NCI-H1930 (cell line): ENCODE measurements around the gene PHOX2B.
"Not testable (repeated sequence)": the region's sequence is repeated elsewhere in the genome, so short reads cannot be mapped to it uniquely, and the experiment has no call there.

Source experiments
- DNase-seq, 2 experiments: peaks; one replicate each; lab custom pipeline; 2025; lab: John Stamatoyannopoulos, UW

The PHOX2B gene

DNA sequence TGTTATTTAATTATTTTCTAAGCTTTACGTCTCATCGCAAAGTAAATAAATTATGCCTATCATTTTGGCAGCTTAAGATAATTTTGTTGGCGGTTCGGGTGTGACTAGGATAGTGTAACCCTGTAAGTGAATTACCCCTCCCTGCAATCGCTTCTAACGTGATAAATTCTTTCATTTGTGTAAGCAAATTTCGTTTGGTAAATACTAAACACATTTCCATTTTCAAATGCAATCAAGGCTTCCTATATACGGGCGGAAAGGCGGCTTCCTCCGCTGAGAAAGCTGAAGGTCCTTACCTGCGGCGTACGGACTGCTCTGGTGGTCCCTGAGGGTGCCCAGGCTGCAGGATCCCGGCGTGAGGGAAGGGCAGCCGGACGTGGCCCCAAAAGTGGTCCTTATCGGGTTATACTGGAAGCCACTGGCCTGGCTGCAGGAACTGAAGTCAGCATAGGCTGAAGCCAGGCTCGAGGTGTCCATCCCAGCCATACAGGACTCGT lies 403 bp downstream of the PHOX2B start:
- DNase-seq: no peak

GRCh38 chr4:41747230-41748055 lies 1.1 kb downstream of the PHOX2B start:
- DNase-seq: no peak

- no peak for DNase-seq
These were observed 1.9 kb downstream of the PHOX2B start for GRCh38 chr4:41746440-41747229.

GRCh38 chr4:41746025-41746439 lies 2.5 kb downstream of the PHOX2B start:
- no peak for DNase-seq

DNA sequence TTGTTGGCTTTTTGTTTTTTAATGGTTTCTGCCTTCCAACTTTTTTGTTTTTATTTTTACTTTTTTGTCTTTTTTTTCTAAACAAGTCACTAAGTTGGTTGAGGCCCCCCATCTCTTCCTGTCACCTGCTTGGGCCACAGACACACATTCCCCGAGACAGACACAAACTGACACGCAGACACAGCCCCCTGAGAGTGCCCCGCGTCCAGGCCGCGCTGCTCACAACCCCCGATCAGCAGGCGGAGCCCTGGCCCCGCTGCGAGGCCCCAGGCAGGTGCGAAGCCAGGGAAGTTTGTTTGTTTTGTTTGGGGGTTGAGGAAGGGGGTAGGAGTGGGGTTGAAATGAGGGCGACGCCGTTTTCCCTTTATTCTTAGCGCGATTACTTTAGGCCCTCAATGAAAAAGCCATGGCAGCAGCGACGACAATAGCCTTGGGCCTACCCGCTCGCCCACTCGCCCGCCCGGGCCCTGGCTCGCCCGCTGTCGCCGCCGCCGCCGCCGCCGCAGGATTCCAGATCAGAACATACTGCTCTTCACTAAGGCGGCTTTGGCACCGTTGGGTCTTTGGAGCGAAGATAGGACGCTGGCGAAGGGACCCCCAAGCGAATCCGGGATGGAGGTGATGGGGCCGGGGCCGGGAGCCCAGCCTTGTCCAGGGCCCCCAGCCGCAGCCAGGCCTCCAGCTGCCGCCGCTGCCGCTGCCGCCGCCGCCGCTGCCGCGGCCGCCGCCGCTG lies 3.1 kb downstream of the PHOX2B start:
- DNase-seq: no peak

GRCh38 chr4:41744572-41745291 lies 3.8 kb downstream of the PHOX2B start:
- DNase-seq: no peak

GRCh38 chr4:41741354-41741753 lies 7.2 kb downstream of the PHOX2B start:
- no peak for DNase-seq

GRCh38 chr4:41737491-41737890 lies 11.0 kb downstream of the PHOX2B start:
- DNase-seq: not testable (repeated sequence)

- no peak for DNase-seq
These were observed 14.2 kb downstream of the PHOX2B start for GRCh38 chr4:41734371-41734770.

- DNase-seq: no peak
These were observed 16.9 kb downstream of the PHOX2B start for GRCh38 chr4:41731569-41732126.

DNA sequence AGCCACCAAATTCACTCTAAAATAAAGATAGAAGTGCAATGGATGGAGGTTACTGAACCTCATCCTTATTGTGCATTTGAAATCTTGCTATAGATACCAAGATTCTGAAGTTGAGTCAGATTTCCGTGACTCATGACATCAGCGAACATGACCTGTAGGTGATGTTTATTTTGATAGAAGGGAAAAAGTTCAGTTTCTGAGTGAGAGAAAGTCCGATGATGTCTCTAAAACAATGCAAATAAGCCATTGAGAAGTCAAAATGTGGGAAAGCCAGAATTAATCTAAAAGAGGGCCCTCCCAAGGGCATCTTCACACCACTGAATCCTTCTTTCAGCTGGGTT lies 20.0 kb downstream of the PHOX2B start:
- DNase-seq: no peak

DNA sequence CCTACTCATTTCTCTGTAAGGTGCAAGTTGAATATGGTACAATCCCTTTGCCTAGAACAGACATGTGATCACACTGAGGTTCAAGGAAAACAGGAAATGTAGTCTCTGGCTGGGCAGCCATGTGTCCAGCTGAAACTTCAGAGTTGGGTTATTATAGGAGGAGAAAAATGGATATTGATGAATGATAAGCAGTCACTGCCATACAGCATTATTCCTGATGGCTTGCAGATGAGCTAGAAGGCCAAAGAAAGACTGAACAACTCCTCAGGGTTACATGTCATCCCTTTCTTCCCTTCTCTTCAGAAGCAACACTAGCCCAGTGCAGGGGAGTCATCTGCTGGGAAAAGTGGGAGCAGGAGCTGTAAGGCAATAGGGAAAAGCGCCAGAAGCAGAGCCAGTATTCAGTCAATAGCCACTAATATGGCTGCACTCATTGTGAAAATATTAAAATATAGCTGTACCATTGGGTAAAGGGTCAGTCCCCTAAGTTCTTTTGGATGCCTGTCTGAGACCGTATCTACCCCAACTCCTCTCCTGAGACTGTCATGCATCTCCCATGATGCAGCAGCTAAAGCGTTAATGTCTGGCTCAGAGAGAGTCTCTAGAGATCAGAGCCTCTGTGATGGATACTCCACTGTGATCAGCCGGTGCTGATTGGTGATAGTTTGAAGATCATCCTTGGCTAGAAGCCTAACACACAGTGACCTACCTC lies 20.5 kb downstream of the PHOX2B start:
- DNase-seq: no peak

- DNase-seq: no peak
These were observed 23.3 kb downstream of the PHOX2B start for GRCh38 chr4:41725254-41725653.

DNA sequence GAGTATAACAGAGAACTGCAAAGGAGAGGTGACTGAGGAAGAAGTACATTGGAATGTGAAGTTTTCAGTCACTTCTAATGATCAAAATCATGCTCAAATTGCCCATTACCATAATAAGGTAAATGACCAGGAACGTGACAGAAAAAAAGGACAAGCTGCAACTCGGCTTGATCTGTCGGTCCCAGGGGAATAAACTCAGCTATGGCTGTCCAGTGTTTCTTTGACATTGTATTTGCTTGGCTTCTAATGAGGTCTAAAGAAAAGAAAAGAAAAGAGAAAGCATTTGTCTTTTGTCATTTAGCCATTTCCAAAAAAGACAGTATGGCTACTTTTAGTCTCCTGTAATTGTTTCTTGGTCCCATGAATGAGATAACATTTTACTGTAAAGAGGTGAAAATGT lies 25.2 kb downstream of the PHOX2B start:
- no peak for DNase-seq

DNA sequence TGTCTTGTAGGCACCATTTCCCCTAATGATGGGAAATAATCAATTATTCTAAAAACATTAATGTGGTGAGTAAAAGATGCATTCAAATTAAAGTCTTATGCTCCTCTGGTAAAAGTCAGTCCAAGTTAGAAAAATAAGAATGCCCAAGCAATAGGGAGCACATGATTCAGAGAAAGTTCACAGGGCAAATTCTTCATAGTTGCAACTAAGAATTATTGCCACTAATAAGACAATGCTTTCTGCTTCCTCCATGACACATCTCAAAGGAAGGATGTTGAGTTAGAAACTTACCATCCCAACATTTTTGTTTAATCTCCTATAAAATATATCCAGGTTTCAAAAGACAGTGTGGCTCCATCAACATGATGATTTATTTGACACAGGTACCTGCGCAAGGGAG lies 26.3 kb downstream of the PHOX2B start:
- DNase-seq: no peak

DNA sequence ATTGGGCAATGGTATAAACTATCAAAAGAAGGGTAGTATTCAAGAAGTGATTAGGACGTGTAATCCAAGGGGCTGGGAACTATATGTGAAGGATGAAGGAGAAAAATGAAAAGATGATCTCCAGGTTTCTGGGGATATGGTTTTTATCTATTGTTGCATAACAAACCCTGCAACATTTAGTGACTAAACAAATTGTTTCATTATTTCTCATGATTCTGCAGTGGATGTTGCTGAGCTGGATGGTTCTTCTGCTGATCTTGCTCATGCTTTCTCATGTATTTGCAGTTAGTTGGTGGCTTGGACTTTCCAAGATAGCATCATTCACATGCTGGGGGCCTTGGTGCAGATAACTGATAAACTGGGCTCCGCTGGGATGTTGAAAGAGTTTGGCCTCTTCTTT lies 29.1 kb downstream of the PHOX2B start:
- no peak for DNase-seq

DNA sequence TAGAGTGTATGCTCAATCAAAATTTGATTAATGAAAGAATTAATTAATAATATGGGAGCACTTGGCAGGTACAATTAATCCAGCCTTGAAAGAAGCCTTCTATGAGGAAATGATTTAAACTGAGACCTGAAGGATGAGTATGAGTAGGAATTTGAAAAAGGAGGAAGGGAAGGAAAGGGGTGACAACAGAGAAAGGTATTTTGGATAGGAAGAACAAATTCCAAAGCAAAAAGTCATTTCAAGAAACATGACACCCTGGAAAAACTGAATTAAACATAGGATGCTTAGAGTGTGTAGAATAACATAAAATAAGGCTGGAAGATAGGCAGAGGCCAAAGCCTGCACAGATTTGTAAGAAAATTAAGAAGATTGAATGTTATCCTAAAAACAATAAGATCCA lies 29.6 kb downstream of the PHOX2B start:
- no peak for DNase-seq

DNA sequence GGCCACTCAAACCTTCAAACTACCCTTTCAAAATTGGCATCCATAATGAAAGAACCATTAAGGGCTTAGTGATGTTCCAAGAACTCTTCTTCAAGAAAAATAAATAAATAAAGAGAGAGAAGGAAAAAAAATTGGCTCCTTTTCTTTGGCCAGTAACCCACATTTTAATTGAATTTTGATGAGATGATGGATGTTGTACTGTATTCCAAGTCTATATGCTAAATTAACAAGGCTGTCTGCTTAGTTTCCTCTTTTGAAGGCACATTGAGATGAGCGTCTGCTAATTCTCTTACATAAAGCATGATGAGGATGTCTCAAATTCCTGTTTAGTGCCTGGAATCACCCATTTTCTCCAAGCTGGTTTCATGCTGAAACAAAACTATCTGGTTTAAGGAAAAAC lies 33.4 kb downstream of the PHOX2B start:
- DNase-seq: no peak

GRCh38 chr4:41714364-41715000 lies 34.0 kb downstream of the PHOX2B start:
- no peak for DNase-seq

DNA sequence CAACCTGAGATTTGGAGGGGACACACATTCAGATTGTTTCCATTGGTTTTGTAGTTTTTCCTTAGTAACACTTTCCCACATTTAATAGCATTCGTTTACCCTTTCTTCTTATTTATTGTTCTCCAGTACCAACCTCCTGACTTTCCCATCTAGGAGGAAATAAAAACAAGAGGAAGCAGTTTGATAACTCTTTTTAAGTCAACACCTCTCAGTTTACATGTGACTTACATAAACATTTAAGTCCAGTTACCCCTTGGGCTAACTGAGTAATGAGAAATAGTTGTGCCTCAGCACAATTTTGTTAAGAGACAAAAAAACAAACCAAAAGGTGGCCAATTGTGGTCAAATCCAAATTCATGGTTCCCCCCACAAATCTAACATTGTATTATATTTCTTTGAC lies 34.8 kb downstream of the PHOX2B start:
- no peak for DNase-seq
